ENCODE measurements around the gene TBCA.
A peak's percentile ranks its signal among the peaks of the same experiment; 100 is the strongest.

Gene TBCA

GRCh38 chr5:77785229-77785628, 9.1 kb upstream of the TBCA start:
- H3K27me3 ChIP-seq (ENCODE audit: control insufficient read depth in 1 of 2, insufficient read depth in 2 of 2, low read length in 2 of 2): no peaks in the 10 kb centered on the region
- H3K9ac ChIP-seq (ENCODE audit: low read length): no peak overlapping the region
- H3K4me3 ChIP-seq (ENCODE audit: low read depth in 1 of 2, low read length in 2 of 2): no peak overlapping the region
- no peaks in the 10 kb centered on the region for H3K36me3 ChIP-seq (ENCODE audit: insufficient read depth, low read length)
- H3K9me3 ChIP-seq (ENCODE audit: low read length): no peaks in the 10 kb centered on the region
- no peak overlapping the region for H3K27ac ChIP-seq (ENCODE audit: low read depth, low read length)
- no peaks in the 10 kb centered on the region for H3K4me1 ChIP-seq (ENCODE audit: insufficient read depth, low read length)

- no peaks in the 10 kb centered on the region for H3K4me1 ChIP-seq (ENCODE audit: insufficient read depth, low read length)
- H3K27me3 ChIP-seq (ENCODE audit: control insufficient read depth in 1 of 2, insufficient read depth in 2 of 2, low read length in 2 of 2): no peaks in the 10 kb centered on the region
- H3K9ac ChIP-seq (ENCODE audit: low read length): no peak overlapping the region
- H3K27ac ChIP-seq (ENCODE audit: low read depth, low read length): no peak overlapping the region
- H3K4me3 ChIP-seq (ENCODE audit: low read depth in 1 of 2, low read length in 2 of 2): no peak overlapping the region
- no peaks in the 10 kb centered on the region for H3K36me3 ChIP-seq (ENCODE audit: insufficient read depth, low read length)
- no peaks in the 10 kb centered on the region for H3K9me3 ChIP-seq (ENCODE audit: low read length)
These were observed 8.6 kb upstream of the TBCA start for GRCh38 chr5:77784735-77785134.

GRCh38 chr5:77781076-77781475, 4.9 kb upstream of the TBCA start:
- no peaks in the 10 kb centered on the region for H3K9me3 ChIP-seq (ENCODE audit: low read length)
- H3K9ac ChIP-seq (ENCODE audit: low read length): no peak overlapping the region
- H3K27ac ChIP-seq (ENCODE audit: low read depth, low read length): no peak overlapping the region
- H3K27me3 ChIP-seq (ENCODE audit: control insufficient read depth in 1 of 2, insufficient read depth in 2 of 2, low read length in 2 of 2): no peaks in the 10 kb centered on the region
- no peaks in the 10 kb centered on the region for H3K36me3 ChIP-seq (ENCODE audit: insufficient read depth, low read length)
- no peak overlapping the region for H3K4me3 ChIP-seq (ENCODE audit: low read depth in 1 of 2, low read length in 2 of 2)
- H3K4me1 ChIP-seq (ENCODE audit: insufficient read depth, low read length): no peaks in the 10 kb centered on the region

GRCh38 chr5:77778881-77779438, 2.8 kb upstream of the TBCA start:
- Histone ChIP-seq H3K9ac (ENCODE audit: low read length) (no peak overlapping the region), H3K9me3 (ENCODE audit: low read length) (no peaks in the 10 kb centered on the region), H3K27me3 (ENCODE audit: control insufficient read depth in 1 of 2, insufficient read depth in 2 of 2, low read length in 2 of 2) (no peaks in the 10 kb centered on the region), H3K4me3 (ENCODE audit: low read depth in 1 of 2, low read length in 2 of 2) (no peak overlapping the region), H3K4me1 (ENCODE audit: insufficient read depth, low read length) (peaks cover 15% of the 10 kb centered on the region), H3K27ac (ENCODE audit: low read depth, low read length) (no peak overlapping the region), H3K36me3 (ENCODE audit: insufficient read depth, low read length) (no peaks in the 10 kb centered on the region)

GRCh38 chr5:77778398-77778797, 2.3 kb upstream of the TBCA start:
- Histone ChIP-seq H3K4me3 (ENCODE audit: low read depth in 1 of 2, low read length in 2 of 2) (no peak overlapping the region), H3K9me3 (ENCODE audit: low read length) (no peaks in the 10 kb centered on the region), H3K9ac (ENCODE audit: low read length) (no peak overlapping the region)

GRCh38 chr5:77777911-77778310, 1.8 kb upstream of the TBCA start:
- Histone ChIP-seq H3K27me3 (ENCODE audit: control insufficient read depth in 1 of 2, insufficient read depth in 2 of 2, low read length in 2 of 2) (no peaks in the 10 kb centered on the region), H3K9me3 (ENCODE audit: low read length) (no peaks in the 10 kb centered on the region), H3K27ac (ENCODE audit: low read depth, low read length) (no peak overlapping the region), H3K4me3 (ENCODE audit: low read depth in 1 of 2, low read length in 2 of 2) (no peak overlapping the region), H3K9ac (ENCODE audit: low read length) (no peak overlapping the region), H3K4me1 (ENCODE audit: insufficient read depth, low read length) (peaks cover 25% of the 10 kb centered on the region), H3K36me3 (ENCODE audit: insufficient read depth, low read length) (peaks cover 5% of the 10 kb centered on the region)

More at GRCh38 chr5:77778398-77778797, 2.3 kb upstream of the TBCA start:
- Histone ChIP-seq H3K36me3 (ENCODE audit: insufficient read depth, low read length) (peaks cover 2% of the 10 kb centered on the region), H3K27me3 (ENCODE audit: control insufficient read depth in 1 of 2, insufficient read depth in 2 of 2, low read length in 2 of 2) (no peaks in the 10 kb centered on the region), H3K27ac (ENCODE audit: low read depth, low read length) (no peak overlapping the region), H3K4me1 (ENCODE audit: insufficient read depth, low read length) (peaks cover 20% of the 10 kb centered on the region)

- Histone ChIP-seq H3K9ac (ENCODE audit: low read length) (no peak overlapping the region), H3K4me3 (ENCODE audit: low read depth in 1 of 2, low read length in 2 of 2) (no peak overlapping the region), H3K36me3 (ENCODE audit: insufficient read depth, low read length) (peaks cover 5% of the 10 kb centered on the region), H3K4me1 (ENCODE audit: insufficient read depth, low read length) (peaks cover 30% of the 10 kb centered on the region), H3K9me3 (ENCODE audit: low read length) (no peaks in the 10 kb centered on the region), H3K27me3 (ENCODE audit: control insufficient read depth in 1 of 2, insufficient read depth in 2 of 2, low read length in 2 of 2) (no peaks in the 10 kb centered on the region), H3K27ac (ENCODE audit: low read depth, low read length) (no peak overlapping the region)
These were observed 1.2 kb upstream of the TBCA start for GRCh38 chr5:77777281-77777892.

GRCh38 chr5:77776554-77777206, 541 bp upstream of the TBCA start:
- no peaks in the 10 kb centered on the region for H3K27me3 ChIP-seq (ENCODE audit: control insufficient read depth in 1 of 2, insufficient read depth in 2 of 2, low read length in 2 of 2)
- H3K9me3 ChIP-seq (ENCODE audit: low read length): no peaks in the 10 kb centered on the region
- peak overlapping the region; percentile 38 to 94 for H3K4me3 ChIP-seq (ENCODE audit: low read depth in 1 of 2, low read length in 2 of 2)
- H3K27ac ChIP-seq (ENCODE audit: low read depth, low read length): peak overlapping the region; percentile 92
- peaks cover 5% of the 10 kb centered on the region for H3K36me3 ChIP-seq (ENCODE audit: insufficient read depth, low read length)
- peaks cover 30% of the 10 kb centered on the region for H3K4me1 ChIP-seq (ENCODE audit: insufficient read depth, low read length)
- peak overlapping the region; percentile 79 for H3K9ac ChIP-seq (ENCODE audit: low read length)

- peak overlapping the region; percentile 87 for H3K9ac ChIP-seq (ENCODE audit: low read length)
- peaks cover 38% of the 10 kb centered on the region for H3K4me1 ChIP-seq (ENCODE audit: insufficient read depth, low read length)
- H3K36me3 ChIP-seq (ENCODE audit: insufficient read depth, low read length): peaks cover 5% of the 10 kb centered on the region
- no peaks in the 10 kb centered on the region for H3K27me3 ChIP-seq (ENCODE audit: control insufficient read depth in 1 of 2, insufficient read depth in 2 of 2, low read length in 2 of 2)
- H3K9me3 ChIP-seq (ENCODE audit: low read length): no peaks in the 10 kb centered on the region
- peak overlapping the region; percentile 38 to 94 for H3K4me3 ChIP-seq (ENCODE audit: low read depth in 1 of 2, low read length in 2 of 2)
- H3K27ac ChIP-seq (ENCODE audit: low read depth, low read length): peak overlapping the region; percentile 92
These were observed 954 bp downstream of the TBCA start for GRCh38 chr5:77774981-77775789.

GRCh38 chr5:77773734-77774280, 2.3 kb downstream of the TBCA start:
- peaks cover 9% of the 10 kb centered on the region for H3K36me3 ChIP-seq (ENCODE audit: insufficient read depth, low read length)
- no peaks in the 10 kb centered on the region for H3K9me3 ChIP-seq (ENCODE audit: low read length)
- H3K27me3 ChIP-seq (ENCODE audit: control insufficient read depth in 1 of 2, insufficient read depth in 2 of 2, low read length in 2 of 2): no peaks in the 10 kb centered on the region
- H3K9ac ChIP-seq (ENCODE audit: low read length): no peak overlapping the region
- H3K4me3 ChIP-seq (ENCODE audit: low read depth in 1 of 2, low read length in 2 of 2): no peak overlapping the region
- H3K27ac ChIP-seq (ENCODE audit: low read depth, low read length): no peak overlapping the region
- peaks cover 38% of the 10 kb centered on the region for H3K4me1 ChIP-seq (ENCODE audit: insufficient read depth, low read length)

- H3K4me1 ChIP-seq (ENCODE audit: insufficient read depth, low read length): peaks cover 42% of the 10 kb centered on the region
- no peak overlapping the region for H3K4me3 ChIP-seq (ENCODE audit: low read depth in 1 of 2, low read length in 2 of 2)
- no peak overlapping the region for H3K9ac ChIP-seq (ENCODE audit: low read length)
- no peaks in the 10 kb centered on the region for H3K9me3 ChIP-seq (ENCODE audit: low read length)
- H3K36me3 ChIP-seq (ENCODE audit: insufficient read depth, low read length): peaks cover 11% of the 10 kb centered on the region
- no peaks in the 10 kb centered on the region for H3K27me3 ChIP-seq (ENCODE audit: control insufficient read depth in 1 of 2, insufficient read depth in 2 of 2, low read length in 2 of 2)
- H3K27ac ChIP-seq (ENCODE audit: low read depth, low read length): no peak overlapping the region
These were observed 3.4 kb downstream of the TBCA start for GRCh38 chr5:77772729-77773128.

All from muscle layer of colon (tissue), 2 donors.